Coronary artery (tissue), 2 donors: Measurements from ENCODE around the gene ANO6.

Experiments used
- DNase-seq: peaks from one replicate; pipeline ENCODE4 v3.0.0-alpha.2; 2017; ENCODE audit warnings: low spot score
- H3K27ac ChIP-seq, 2 donors: fragments of 200-600 bp; sonication (generic); one replicate each; pipeline ENCODE4 v1.5.1; 2016 to 2019
- H3K4me3 ChIP-seq: fragments of 200-600 bp; sonication (generic); 2 replicates; pipeline ENCODE4 v1.5.1; 2016; ENCODE audit warnings: mild to moderate bottlenecking, moderate library complexity
- TF ChIP-seq, protein P1 (sequence below): fragments of 200-600 bp; sonication (generic); IDR thresholded peaks from one replicate; pipeline ENCODE4 v1.5.1; 2019; ENCODE audit warnings: antibody characterized with exemption

The ANO6 gene

DNA sequence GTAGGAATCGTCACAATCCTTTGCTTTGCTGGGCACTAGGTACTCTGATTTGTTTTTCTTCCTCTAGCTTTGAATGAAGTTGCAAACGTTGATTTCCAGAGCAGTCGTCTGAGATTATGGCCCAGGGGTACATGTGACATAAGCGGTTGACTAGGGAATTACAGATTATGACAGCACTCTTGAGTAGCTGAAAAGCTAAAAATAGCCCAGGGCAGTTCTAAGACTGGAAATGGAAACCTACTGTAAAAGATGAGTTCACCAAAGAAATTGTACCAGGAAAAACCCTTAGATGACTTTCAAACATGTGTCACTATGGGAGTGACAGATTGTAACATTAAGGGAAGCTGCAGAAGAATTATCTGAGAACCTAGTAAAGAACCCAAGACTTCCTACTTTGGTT is 108.5 kb downstream of the ANO6 start:
- DNase-seq: no peak
- TF ChIP-seq, protein P1, sequence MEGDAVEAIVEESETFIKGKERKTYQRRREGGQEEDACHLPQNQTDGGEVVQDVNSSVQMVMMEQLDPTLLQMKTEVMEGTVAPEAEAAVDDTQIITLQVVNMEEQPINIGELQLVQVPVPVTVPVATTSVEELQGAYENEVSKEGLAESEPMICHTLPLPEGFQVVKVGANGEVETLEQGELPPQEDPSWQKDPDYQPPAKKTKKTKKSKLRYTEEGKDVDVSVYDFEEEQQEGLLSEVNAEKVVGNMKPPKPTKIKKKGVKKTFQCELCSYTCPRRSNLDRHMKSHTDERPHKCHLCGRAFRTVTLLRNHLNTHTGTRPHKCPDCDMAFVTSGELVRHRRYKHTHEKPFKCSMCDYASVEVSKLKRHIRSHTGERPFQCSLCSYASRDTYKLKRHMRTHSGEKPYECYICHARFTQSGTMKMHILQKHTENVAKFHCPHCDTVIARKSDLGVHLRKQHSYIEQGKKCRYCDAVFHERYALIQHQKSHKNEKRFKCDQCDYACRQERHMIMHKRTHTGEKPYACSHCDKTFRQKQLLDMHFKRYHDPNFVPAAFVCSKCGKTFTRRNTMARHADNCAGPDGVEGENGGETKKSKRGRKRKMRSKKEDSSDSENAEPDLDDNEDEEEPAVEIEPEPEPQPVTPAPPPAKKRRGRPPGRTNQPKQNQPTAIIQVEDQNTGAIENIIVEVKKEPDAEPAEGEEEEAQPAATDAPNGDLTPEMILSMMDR: no peak
- Histone ChIP-seq H3K27ac (no peak overlapping the region), H3K4me3 (no peak overlapping the region)

DNA sequence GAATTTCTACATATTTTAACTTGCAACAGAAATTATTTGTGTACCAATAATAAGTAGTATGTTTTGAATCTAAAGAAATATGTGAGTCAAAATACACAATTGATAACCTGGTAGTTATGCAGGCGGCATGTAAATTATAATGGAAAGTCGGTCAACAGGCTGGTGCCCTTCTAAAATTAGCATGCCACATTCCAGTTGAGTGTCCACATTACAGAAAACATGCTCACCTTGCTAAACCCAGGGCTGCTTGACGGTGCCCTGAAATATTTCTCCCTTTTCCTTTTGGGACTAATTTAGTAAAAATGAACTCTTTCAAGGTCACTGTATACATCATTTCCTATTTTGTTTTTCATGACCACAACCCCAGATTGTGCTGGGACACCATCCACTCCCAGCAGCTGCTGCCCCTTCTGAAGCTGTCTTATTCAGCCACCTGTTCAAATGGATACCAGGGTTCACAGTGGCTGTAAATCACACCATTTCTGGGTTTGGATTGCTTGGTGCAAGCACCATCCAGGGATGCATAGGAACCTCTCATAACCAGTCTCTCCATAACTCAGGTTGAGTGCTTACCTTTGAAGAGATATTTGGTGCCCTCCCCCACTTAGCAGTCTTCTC is 110.6 kb downstream of the ANO6 start:
- H3K27ac ChIP-seq: no peak overlapping the region
- DNase-seq: no peak
- TF ChIP-seq, protein P1: no peak
- no peak overlapping the region for H3K4me3 ChIP-seq

DNA sequence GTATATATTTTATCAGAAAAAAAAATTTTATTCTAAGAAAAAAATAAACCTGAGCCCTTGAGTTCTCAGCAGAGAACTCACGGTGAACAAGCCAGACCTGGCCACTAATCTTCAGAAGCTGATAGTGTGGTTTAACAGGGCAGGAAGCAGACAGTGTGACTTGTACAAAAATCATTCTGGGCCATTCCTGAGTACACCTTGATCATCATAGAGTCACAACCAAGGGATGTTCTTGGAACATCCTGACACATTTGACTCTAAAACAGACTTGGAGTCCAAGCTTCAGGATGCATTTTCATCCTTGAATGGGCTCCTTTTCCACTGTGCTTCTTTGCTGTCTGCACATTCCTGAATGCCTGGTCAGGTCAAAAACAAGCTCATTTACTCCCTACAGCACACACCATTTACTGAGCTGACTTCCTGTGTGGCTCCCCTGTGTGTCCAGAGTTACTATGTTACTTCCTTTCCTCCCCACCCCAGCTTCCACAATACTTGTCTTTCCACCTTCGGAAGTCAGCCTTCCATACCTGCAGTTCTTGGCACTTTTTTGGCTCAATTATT is 112.0 kb downstream of the ANO6 start:
- no peak overlapping the region for H3K27ac ChIP-seq
- DNase-seq: no peak
- TF ChIP-seq, protein P1: no peak
- no peak overlapping the region for H3K4me3 ChIP-seq

DNA sequence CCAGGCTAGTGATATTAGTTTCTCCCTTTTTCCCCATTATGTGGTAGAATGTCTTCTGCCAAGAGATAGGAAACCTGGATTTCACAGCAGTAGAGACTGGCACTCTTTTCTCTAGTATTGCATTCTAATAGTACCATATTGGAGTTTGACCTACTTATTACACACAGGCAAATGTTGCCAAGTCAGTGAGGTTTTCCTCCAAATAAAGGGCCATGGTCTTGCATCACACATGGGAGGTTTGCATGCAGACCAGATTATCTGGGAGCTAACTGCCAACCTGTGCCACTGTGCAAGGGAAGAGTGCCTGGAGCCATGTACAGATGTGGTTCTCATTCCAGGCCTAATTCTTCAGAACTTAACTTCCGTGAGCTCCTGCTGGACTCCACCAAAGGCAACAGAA is 113.3 kb downstream of the ANO6 start:
- TF ChIP-seq, protein P1: no peak
- Histone ChIP-seq H3K27ac (no peak overlapping the region), H3K4me3 (no peak overlapping the region)
- no peak for DNase-seq

DNA sequence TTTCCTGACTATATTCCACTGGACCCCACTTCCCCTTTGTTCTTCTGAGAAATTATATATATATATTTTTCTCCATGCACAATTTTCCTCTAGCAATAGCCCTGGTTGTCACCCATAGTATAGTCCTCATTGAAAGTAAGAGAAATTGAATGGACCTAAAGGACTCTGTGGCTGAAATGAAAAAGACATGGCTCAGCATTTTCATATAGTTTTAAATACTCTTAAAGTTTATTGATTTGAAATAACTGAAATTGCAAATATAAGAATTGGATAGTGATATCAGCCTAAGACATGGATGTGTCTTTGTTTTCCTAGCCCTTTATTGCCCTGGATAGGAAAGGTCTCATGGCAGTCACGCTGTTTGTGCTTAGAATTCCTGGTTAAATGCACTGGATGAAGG is 113.8 kb downstream of the ANO6 start:
- TF ChIP-seq, protein P1: no peak
- Histone ChIP-seq H3K27ac (no peak overlapping the region), H3K4me3 (no peak overlapping the region)
- DNase-seq: no peak

DNA sequence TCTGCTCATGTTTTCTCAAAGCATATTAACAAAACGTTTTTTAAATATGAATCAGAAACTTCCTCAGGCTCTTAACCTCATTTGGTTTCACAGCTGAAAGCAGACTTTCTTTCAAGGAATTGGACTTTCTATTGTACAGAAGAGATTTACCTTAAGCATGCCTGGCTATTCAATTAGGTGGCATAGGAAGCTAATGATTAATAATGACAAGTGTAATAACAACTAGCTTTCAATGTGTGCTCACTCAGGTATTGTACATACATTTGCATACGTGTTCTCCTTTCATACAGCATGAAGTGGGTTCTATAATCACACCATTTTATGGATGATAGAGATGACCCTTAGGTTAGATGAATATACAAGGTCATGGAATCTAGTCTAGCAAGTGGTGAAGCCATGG is 115.7 kb downstream of the ANO6 start:
- TF ChIP-seq, protein P1: no peak
- DNase-seq: no peak
- no peak overlapping the region for H3K4me3 ChIP-seq
- H3K27ac ChIP-seq: no peak overlapping the region

DNA sequence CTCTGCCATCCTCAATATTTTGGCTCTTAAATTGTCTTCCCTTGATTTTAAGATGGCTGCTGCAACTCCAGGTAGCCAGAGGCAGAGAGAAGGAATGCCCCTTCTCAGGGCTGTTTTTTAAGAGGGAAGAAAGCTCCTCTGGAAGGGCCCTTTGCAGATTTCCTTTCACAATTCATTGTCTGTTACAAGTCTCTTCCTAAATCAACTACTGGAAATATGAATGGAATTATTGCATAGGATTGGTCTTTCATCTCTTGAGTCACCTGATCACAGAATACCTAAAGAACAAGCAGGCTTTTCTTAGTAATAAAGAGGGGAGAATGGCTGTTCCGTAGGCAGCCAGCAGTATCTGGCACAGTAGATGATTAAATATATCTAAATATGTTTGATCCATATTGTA is 118.5 kb downstream of the ANO6 start:
- TF ChIP-seq, protein P1: no peak

More for the DNA sequence above, 118.5 kb downstream of the ANO6 start:
- DNase-seq: no peak
- no peak overlapping the region for H3K27ac ChIP-seq
- no peak overlapping the region for H3K4me3 ChIP-seq
